GM18870 (cell line): ENCODE results near the gene ERICH6B.
"Not testable (repeated sequence)": the region's sequence is repeated elsewhere in the genome, so short reads cannot be mapped to it uniquely, and the experiment has no call there.

Experiments used
- ATAC-seq: cut with Tn5 transposase; IDR thresholded peaks from one replicate; pipeline ENCODE4 v1.9.1; 2021; ENCODE audit warnings: moderate library complexity; ENCODE audit not compliant: unreplicated experiment

Gene ERICH6B

DNA sequence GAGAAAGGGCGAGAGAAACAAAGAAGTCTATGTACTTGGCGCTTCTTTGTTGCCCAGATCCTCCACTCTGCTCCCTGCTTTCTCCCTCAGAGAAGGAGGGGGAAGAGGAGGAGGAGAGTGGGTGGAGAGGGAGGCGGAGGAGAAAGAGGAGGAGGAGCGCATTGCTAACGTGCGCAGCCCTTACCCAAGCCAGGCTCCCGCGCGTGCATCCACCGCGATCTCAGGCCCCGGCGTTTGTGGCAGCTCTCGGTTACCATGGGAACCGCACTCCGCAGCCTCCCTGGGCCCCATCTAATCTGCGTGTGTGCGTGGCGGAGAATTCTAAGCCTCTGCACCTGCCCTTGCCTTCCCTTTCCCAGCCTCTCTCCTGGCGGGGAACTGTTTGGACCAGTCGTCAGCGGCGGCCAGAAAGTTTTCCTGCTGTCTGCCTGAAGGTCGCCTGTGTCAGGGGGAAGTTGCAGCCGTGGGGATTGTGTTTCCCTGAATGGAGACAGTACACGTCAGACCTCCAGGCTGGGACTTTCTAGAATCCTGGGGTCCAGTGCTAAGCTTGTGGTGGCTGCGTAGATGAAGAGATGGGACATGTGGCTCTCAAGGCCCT is at the start of gene ERICH6B:
ERICH6B (minus strand) TSS at position 239 of the 601 bp plus-strand sequence. CDS start 18,734 bp downstream, outside the sequence.
- no peak for ATAC-seq

DNA sequence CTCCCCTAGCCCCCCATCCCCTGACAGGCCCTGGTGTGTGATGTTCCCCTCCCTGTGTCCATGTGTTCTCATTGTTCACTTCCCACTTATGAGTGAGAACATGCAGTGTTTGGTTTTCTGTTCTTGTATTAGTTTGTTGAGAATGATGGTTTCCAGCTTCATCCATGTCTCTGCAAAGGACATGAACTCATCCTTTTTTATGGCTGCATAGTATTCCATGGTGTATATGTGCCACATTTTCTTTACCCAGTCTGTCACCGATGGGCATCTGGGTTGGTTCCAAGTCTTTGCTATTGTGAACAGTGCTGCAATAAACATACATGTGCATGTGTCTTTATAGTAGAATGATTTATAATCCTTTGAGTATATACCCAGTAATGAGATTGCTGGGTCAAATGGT is 47.4 kb upstream of the ERICH6B start:
- ATAC-seq, result not testable (repeated sequence)

DNA sequence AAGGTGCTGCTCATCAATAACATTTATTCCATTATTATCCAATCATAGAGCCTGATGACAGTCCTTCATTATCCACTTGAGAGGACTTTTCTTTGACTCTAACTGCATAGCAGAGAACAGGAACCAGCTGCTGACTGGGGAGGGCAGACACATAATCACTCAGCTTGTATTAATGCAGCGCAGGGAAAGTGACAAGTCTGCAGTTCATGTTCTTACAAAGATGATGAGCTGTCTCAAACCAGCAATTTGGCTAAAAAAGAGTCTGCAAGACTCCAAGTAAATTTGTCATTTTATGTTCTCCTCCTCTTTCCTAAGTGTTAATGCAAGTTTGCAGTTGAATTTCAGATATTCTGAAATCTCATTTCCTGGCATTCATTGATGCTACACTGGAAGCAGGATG is 46.6 kb upstream of the ERICH6B start:
- ATAC-seq, result no peak

DNA sequence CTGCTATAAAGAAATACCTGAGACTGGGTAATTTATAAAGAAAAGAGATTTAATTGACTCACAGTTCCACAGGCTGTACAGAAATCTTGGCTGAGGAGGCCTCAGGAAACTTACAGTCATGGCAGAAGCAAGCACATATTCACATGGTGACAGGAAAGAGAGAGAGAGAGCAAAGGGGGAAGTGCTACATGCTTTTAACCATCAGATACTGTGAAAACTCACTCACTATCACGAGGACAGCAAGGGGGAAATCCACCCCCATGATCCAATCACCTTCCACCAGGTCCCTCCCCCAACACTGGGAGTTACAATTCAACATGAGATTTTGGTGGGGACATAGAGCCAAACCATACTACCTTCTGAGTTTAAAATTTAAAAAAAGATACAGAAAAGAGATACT is 44.9 kb upstream of the ERICH6B start:
- ATAC-seq, result not testable (repeated sequence)

DNA sequence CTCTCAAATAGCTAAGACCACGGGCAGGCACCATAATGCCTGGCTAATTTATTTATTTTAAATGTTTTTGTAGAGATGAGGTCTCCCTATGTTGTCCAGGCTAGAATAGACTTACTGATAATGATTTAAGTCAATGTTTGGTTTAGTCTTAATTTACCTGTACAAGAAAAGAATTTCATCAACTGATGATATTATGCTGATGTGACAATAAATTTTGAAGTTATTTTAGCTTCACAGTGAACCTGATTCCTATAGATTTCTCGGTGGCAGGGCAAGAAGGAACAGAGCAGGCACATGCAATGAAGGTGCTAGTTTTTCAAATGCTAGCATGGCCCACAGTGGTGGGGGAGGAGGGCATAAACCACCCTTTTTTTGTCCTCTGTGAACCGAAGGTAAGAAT is 44.0 kb upstream of the ERICH6B start:
- ATAC-seq, result no peak

DNA sequence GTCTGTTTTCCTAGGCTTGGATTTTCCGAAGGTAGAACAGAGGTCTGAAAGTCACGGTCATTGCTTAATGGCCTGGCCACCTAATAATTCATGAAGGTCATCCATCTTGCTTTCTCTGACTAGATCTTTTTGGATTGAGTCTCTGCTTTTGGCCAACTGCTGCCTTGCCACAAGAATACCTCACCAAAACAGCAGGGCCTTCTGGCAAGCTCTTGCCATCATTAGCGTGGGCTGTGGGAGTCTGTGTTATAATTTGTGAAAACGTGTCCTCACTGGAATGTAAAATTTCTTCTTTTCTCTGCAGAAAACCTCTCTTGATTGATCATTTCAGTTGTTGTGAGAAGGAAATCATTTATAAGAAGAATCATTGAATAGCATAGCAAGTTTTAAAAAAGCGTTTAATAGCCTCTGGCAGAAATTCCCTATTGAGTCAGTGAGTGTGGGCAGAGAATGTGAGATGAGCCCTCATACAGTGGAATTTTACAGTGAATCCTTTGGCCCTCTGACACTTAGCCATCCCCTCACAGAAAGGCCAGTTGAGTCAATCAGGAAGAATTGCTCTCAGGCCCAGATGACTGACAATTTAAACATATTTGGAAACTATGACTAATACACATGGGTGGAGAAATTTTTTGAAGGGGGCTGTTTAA is 43.2 kb upstream of the ERICH6B start:
- ATAC-seq, result no peak

DNA sequence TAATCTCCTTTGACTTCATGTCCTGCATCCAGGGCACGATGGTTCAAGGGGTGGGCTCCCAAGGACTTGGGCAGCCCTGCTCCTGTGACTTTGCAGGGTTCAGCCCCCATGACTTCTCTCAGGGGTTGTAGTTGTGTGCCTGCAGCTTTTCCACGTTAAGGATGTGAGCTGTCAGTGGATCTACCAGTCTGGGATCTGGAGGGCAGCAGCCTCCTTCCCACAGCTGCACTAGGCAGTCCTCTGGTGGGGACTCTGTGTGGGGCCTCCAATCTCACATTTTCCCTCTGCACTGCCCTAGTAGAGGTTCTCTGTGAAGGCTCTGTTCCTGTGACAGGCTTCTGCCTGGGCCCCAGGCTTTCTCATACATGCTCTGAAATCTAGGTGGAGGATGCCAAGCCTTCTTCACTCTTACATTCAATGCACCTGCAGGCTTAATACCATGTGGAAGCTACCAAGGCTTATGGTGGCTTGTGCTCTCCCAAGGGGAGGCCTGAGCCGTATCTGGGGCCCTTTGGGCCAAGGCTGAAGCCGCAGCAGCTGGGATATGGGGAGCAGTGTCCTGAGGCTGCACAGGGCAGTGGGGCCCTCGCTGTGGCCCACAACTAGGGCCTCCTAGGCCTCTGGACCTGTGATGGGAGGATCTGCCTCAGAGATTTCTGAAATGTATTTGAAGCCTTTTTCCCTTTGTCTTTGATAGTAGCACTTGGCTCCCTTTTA is 39.3 kb upstream of the ERICH6B start:
- ATAC-seq, result no peak

DNA sequence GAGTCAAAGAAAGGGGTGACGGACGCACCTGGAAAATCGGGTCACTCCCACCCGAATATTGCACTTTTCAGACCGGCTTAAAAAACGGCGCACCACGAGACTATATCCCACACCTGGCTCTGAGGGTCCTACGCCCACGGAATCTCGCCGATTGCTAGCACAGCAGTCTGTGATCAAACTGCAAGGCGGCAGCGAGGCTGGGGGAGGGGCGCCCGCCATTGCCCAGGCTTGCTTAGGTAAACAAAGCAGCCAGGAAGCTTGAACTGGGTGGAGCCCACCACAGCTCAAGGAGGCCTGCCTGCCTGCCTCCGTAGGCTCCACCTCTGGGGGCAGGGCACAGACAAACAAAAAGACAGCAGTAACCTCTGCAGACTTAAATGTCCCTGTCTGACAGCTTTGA is 29.7 kb upstream of the ERICH6B start:
- not testable (repeated sequence) for ATAC-seq

DNA sequence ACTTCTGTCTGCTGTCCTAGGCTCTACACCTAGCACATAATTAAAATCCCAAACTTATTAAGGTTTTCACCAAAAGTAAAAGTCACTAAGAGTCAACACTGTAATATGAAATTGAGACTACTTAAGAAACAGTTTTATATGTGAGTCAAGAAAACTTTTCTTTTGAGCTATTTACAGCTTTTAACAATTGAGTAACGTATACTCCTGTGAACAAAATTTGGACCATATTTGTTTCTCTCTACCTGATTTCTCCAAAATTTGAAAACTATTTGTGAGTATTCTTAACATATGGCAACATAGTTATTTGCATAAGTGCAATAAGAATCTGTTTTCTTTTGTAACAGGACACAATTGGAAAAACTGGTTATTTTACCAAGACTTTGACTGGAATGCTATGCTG is 26.6 kb upstream of the ERICH6B start:
- not testable (repeated sequence) for ATAC-seq

DNA sequence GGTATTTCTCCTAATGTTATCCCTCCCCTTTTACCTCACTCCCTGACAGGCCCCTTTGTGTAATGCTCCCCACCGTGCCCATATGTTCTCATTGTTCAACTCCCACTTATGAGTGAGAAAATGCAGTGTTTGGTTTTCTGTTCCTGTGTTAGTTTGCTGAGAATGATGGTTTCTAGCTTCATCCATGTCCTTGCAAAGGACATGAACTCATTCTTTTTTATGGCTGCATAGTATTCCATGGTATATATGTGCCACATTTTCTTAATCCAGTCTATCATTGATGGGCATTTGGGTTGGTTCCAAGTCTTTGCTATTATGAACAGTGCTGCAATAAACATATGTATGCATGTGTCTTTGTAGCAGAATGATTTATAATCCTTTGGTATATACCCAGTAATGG is 19.8 kb upstream of the ERICH6B start:
- ATAC-seq, result not testable (repeated sequence)

DNA sequence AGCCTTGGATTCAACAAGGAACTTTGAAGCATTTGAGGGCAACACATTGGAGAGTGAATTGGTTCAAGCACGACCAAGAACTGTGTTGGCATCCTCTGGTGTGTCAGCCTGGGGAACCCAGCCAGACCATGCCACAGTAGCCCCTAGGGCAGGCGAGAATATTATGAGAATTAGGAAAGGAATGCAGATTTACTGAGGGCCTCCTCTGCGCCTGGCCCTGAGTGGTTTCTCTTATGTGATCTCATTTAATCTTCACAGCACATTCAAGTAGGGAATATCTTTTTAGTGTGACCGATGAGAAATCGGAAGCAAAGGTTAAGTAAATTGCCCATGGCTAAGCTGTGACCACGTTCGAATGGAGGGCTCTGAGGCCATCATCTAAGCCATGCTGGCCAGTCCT is 15.3 kb upstream of the ERICH6B start:
- ATAC-seq, result no peak

DNA sequence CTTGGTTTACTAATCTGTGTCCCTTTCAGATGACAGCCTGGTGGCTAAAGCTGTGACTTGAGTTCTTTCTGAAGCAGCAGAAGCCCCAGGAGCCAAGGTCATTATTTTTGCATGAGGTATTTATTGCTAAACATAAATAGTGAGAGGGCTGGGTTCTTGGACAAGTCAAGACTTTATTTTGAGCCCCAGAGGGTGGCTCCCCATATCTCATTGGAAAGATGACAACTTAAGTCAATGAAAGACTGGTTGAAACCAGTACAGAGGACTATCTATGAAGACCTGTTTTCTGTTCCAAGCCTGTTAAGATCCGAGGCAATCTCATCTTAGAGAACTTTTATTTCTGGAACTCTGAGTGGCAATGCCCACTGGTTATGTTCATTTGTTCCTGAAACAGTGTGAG is 14.4 kb upstream of the ERICH6B start:
- ATAC-seq, result no peak

DNA sequence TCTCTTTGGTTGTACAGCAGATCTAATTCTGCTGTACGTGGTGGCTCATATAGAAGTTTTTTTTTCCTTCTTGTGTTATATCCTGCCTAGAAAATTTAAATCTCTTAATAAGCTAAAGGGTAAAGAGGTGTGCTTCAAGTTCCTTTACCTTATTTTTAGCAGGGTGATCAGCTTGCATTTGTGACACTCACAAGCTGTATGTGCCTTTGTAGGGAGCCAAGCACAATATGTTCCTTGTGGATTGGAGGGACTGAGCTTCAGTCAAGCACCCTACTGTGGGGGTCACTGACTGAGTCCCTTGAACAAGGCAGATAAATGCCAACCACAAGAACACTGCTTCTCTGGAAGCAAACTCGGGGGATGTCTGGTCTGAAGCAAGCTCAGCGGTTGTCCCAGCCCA is 12.6 kb upstream of the ERICH6B start:
- no peak for ATAC-seq

DNA sequence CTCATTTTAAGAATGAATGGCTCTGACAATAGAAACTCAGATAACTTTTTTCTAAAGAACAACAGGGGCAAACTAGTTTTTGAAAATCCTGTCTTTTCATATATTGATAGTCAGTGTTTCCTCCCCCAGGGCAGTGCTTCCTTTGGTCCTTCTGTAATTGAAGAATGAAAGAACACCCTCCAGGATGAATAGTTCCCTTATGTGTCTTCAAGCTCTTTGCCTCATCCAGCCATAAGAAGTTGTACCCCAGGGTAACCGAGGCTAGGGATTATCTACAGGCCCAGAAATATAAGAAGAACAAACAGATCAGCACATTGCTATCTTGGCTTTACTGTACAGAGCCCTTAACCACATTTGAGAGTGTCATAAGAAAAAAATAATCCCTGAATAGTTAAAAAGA is 12.1 kb upstream of the ERICH6B start:
- no peak for ATAC-seq

DNA sequence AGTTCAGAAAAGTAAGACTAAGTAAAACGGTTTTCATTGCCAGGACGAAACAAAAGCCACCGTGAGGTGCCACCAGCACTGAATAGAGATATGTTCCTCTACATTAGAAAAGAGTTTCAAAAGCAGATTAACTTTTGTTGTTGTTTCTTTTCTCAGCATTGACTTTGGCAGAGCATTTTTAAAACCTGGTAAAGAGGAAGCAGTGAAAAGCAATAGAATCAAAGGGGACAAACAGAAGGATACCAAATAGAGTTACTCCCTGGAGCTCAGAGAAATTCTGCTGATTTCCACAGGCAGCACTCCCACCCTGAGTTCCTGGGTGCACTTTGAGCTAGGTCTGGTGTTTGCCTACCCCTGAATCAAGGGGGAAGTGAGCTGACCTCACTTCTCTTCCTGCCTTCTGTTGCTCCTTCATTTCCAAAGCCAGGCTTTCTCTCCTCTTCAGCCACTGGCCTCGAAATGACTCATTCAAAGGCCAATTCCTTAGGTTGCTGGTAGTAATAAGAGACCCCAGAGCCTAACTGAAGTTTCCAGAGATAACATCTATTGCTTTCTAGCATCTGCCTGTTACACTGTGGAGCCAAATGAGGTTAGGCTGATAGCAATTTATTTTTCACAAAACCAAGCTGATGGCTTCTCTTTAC is 11.3 kb upstream of the ERICH6B start:
- no peak for ATAC-seq

DNA sequence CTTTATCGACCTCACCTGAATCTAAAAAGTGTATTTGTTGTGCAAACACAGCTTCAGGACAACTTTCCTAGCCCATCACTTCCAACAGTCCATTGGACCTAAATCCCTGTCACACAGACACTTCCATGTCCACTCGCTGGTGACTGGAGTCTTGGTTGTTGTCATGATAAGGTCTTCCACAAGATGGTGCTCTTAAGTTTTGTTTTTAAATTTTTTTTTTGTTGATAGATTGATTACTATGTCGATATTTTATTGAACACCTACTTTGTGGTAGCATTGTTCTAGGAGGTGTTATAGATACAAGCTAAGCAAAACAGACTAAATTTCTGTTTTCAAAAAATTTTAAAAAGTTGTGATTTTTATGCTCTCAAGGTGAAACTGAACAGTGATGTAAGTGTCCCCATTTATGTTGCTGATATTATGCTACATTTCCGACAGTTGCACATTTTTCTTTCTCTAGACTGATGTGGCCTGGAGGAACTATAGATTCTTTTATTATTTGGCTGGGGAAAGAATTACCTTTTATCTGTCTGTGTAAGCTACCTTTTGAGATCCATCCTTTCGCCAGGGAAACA is 8.1 kb upstream of the ERICH6B start:
- no peak for ATAC-seq

DNA sequence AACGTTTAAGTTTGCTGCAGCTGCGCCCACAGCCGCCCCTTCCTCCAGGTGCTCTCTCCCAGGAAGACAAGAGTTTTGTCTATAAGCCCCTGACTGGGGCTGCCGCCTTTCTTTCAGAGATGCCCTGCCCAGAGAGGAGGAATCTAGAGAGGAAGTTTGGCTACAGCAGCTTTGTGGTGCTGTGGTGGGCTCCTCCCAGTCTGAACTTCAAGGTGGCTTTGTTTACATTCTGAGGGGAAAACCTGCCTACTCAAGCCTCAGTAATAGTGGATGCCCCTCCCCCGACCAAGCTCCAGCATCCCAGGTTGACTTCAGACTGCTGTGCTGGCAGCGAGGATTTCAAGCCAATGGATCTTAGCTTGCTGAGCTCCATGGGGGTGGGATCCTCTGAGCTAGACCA is 6.4 kb upstream of the ERICH6B start:
- no peak for ATAC-seq

DNA sequence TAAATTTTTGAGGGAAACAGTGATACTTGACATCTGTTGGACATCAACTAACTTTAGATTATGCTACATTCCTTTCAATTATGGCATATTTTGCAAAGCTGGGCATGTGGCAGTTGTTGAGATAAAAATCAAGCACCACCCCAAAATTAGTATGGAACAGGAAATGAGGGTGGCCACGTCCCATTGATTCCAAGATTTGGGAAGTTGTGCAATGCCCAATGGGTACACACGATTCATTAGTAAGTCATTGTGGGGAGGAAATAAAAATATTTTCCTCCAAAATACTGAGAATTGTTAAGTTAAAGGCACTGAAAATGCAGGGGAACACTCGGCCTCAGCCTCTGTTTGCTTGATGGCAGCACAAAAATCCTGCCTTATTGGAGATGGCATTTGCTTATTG is 7.6 kb downstream of the ERICH6B start:
- ATAC-seq, result no peak

DNA sequence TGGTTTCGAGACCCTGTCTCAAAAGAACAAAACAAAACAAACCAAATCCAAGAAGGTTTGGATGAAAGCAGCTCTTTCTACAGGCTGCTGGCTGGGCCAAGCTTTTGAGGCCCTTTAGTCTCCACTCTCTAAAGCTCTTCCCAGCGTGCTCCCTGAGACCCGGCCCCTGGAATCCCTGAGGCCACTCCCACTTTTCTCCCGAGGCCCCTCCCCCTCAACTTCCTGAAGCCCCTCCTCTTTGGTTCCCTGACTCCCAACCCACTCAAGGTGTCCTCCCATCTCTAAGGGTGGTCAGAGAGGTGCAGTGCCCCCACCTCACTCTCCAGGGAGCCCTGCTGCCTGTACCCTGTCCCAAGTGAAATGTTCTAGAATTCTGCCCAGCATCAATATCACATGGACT is 10.6 kb downstream of the ERICH6B start:
- ATAC-seq, result no peak

DNA sequence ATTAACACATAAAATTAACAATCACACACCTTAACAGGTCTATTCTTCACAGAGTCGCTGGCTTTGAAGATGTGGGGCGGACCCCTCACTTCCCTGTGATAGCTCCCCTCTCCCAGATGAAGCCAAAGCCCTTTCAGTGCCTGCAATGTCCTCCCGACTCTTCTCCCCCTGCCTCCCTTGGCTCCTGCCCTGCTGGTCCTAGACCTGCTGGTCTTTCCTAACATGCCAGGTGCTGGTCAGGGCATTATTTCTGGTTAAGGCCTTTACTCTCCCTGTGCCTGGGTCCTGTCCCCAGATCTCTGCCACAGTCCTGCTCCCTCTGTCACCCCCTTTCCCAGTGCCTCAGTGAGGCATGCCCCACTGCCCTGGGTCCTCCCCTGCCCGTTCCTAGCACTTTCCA is 12.2 kb downstream of the ERICH6B start:
- no peak for ATAC-seq
